HG03064 (cell line): Measurements from ENCODE around the gene CD1D.
A peak's percentile ranks its signal among the peaks of the same experiment; 100 is the strongest.
"Not testable (repeated sequence)": the region's sequence is repeated elsewhere in the genome, so short reads cannot be mapped to it uniquely, and the experiment has no call there.

Experiments used
- ATAC-seq: cut with Tn5 transposase; IDR thresholded peaks from one replicate; pipeline ENCODE4 v1.9.1; 2021; ENCODE audit warnings: low read depth; ENCODE audit not compliant: unreplicated experiment

Gene CD1D

GRCh38 chr1:158175915-158176314 lies 4.8 kb upstream of the CD1D start:
- ATAC-seq = not testable (repeated sequence)

GRCh38 chr1:158176399-158176798 lies 4.3 kb upstream of the CD1D start:
- ATAC-seq = no peak

DNA sequence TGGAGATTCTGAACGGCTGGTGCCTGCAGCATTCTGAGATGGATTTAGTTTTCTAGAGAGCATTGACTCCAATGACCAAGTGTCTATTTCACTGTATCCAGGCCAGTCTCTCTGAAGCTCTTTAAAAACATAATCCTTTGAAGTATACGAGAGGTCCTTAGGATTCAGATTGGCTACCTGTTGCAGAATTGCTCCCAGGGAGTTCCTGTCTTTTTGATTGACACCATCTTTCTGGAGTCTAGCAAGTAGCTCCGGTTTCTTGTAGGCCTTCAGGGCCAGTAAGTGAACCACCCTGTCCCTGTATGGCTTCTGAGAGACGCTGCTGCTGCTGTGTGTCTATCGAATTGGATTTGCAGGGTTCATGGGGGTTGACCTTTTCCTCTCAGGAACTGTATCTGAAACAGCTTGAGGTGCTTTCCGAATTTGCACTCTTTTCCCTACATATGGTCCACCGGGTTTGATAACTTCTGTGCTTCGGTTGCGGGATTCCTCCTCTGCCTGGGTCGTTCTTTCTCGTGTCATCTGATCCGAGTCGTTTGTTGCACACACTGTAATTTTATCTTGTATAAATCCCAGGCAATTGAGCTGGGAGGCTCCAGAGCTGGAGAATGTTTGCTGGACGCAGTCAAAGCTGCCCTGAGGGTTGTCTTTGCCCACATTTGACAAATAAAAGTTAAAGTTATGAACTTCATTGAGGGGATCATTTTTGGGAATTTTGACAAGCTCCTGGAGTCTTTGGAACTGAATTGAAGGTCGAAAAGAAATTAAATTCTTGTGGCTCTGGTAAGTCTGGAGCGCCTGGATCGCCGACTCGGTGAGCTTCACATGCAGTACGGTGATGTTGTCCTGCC lies 3.6 kb upstream of the CD1D start:
- ATAC-seq = not testable (repeated sequence)

DNA sequence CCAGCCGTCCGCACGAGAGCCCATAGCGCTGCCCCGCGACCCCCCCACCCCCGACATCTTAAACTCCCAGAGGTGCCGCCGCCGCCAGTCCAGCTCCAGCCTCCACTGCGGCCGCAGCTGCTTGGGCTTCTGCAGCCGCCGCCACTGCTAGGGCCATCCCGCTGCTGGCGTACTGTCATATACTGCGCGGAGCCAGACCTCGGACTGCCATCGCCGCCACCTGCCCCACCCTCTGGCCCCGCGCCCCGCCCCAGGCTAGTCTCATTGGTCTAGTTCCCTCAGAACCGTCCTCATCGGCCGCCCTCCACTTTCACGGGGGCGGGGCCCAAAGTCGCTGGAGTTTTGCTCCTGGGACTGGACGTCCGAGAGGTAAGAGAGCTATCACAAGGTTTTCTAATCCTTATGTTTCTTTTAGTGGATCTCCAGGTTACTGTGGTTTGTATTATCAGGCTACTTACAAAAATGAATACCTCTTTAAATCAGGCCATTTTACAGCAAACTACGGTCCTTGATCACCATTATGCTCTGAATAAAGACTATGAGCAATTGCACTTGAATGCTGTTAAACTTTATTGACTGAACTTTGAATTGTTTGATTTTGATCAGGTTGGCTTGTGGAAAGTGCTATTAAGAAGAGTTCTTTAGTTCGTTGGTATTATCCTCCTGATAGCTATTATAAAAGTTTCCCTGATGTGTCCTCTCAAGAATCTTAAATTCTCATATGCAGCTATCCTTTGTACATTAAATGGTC lies 2.8 kb upstream of the CD1D start:
- no peak for ATAC-seq

DNA sequence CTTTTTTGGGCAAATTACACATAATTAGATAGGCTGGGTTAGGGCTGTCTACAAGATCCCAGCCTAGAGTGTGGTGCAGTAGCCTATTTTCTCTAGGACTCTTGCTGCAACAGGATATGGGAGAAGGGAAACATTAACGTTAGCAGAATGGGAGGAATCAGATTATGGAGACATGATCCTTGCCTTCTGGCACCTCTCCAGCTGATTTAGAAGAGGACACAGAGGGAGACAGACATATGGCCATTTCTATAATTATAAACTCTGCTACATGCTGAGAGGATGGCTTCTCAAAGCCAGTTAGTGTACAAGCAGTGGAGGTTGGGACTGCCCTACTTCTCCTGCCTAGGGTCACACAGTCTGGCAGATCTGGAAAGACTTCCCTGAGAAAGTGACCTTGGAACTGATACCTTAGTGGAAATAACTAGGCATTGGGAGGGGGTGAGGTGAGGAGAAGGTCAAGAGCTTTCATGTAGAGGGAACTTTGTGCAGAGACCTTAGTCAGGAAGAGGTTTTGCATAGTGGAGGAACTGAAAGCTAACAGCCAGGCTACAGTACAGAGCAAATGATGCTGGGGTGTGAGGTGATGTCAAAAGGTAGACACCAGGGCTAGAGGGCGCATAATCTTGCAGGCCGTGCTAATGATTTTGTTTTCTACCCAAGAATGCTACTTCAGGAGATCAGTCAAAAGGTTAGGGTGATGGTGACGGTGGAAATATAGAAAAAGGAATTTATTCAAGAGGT lies 1.2 kb upstream of the CD1D start:
- peak; percentile 93 for ATAC-seq

GRCh38 chr1:158181577-158181922 lies 855 bp downstream of the CD1D start:
- no peak for ATAC-seq

- no peak for ATAC-seq
Observed at GRCh38 chr1:158185770-158186169, 5.1 kb downstream of the CD1D start.

GRCh38 chr1:158186180-158186579 lies 5.5 kb downstream of the CD1D start:
- ATAC-seq = no peak

- no peak for ATAC-seq
Observed at GRCh38 chr1:158188611-158189010, 7.9 kb downstream of the CD1D start.

DNA sequence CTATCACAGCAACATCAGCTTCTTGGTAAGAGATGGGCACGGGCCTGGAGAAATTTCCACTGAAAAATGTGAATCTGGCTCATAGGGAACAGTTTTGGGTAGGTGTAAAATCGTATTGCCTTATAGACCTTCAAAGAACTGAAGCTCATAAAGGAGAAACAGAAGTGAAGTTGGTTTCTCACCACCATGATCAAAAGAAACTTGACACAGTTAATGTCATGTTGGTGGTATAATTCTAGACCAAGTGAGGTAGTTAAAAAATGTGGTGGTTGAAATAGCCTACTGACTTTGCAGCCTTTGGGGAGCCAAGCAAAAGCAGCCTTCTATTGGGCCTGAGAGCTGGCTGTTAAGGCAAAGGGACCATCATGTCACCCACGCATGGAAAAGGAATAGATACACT lies 8.9 kb downstream of the CD1D start:
- no peak for ATAC-seq

- ATAC-seq = no peak
Observed at GRCh38 chr1:158191299-158191698, 10.6 kb downstream of the CD1D start.

GRCh38 chr1:158196461-158196860 lies 15.8 kb downstream of the CD1D start:
- no peak for ATAC-seq

DNA sequence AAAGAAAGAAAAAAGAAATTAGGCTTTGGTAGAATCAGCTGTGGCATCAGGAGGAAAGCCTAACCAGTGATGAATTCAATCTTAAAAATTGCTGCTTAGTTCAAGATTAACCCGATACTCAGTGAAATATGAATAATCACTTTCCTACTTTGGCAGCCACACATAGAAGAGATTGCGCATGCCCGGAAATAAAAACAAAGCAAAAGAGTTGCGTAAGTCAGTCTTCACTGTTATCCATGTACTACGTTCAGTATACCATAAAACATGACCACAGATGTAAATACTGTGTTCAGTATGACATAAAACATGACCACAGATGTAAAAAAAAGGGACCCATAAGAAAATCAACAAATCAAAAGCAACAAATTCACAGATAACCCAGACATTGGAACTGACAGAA lies 19.2 kb downstream of the CD1D start:
- no peak for ATAC-seq

DNA sequence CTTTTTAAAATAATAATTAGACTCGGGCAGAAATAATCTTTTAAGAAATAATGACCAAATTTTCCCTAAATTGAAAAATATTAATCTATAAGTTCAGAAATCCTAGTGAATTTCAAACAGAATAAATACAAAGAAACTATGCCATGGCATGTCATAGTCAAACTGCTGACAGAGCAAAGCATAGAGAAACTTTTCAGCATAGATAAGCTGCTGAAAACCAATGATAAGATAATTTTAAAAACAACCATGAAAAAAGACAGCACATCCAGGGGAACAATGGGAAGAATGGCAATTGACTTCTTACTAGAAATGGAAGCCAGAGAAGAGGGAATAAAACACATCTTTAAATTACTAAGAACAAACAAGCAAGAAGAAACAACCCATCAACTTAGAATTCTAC lies 19.8 kb downstream of the CD1D start:
- ATAC-seq = no peak

DNA sequence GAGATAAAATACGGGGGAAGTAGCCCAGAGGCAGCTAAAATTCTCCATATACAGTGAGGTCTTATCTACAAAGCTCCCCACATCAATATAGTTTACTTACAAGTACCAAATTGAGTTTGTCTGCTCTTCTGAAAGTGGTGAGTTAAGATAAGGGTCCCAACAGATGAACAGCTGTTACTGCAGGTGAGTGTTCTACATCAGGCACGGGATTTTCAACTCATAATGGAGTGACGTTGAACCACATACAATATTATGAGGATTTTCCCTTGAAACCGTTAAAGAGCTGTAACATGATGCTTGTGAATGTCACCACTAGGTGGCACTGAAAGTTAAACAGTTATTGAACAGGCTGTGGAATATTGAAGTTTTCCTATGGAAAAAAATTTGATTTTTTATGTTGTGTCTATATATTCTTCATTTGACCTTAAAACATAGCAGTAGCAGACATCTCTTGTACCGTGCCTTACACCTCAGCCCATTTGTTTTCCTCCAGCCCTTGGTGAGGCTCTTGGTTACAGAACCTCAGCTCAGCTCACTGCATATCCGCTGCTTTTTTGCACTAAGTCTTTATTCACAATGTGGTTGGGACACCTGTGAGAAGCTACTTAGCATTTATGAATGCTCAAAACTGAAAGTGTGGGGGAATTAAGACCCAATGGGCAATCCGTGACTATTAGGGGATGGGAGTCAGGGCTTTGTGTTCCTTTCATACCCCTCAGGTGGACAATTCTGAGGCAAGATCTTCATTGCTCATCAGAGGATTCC lies 23.2 kb downstream of the CD1D start:
- ATAC-seq = no peak

DNA sequence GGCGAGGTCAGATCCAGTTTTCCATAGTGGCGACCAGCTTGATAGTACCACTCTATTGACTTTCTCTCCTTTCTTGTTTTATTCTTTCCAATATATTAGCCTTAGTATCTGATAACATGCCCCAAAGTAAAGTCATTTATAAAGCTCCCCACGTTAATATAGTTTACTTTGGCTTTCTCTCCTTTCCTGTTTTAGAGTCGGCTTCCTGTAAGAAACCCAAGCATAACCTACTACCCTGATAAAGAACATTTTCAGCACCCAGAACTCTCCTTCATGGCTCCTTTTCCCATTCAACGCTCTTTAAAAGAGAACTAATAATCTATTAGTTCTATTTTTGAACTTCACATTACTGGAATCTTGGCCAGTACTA lies 23.7 kb downstream of the CD1D start:
- ATAC-seq = no peak

GRCh38 chr1:158208586-158209116 lies 28.0 kb downstream of the CD1D start:
- no peak for ATAC-seq

DNA sequence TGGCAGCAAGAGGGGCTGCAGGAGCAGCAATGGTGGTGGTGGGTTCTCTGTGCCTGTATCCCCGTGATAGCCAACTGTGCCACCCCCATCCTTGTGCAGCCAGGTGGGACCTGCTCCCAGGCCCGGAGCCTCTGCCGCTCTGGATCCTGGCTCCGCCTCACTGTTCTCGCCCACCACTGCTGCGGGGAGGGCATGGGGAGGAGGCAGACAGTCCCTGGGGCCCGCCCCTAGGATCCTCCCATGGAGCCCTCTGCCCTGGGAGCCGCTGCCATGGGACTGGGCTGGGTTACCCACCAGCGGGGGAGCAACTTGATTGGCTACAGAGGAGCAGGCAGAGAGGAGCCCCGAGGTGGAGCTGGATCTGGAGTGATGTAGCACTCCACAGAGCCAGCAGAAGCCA lies 31.6 kb downstream of the CD1D start:
- no peak for ATAC-seq

DNA sequence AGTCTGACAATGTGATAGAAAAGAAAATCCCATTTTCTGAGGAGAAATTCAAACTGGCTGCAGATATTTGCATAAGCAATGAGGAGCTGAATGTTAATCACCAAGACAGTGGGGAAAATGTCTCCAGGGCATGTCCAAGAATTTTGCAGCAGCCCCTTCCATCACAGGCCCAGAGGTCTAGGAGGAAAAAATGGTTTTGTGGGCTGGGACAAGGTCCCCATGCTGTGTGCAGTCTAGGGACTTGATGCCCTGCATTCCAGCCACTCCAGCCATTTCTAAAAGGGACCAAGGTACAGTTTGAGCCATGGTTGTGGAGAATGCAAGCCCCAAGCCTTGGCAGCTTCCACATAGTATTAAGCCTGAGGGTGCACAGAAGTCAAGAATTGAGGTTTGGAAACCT lies 42.8 kb downstream of the CD1D start:
- not testable (repeated sequence) for ATAC-seq

DNA sequence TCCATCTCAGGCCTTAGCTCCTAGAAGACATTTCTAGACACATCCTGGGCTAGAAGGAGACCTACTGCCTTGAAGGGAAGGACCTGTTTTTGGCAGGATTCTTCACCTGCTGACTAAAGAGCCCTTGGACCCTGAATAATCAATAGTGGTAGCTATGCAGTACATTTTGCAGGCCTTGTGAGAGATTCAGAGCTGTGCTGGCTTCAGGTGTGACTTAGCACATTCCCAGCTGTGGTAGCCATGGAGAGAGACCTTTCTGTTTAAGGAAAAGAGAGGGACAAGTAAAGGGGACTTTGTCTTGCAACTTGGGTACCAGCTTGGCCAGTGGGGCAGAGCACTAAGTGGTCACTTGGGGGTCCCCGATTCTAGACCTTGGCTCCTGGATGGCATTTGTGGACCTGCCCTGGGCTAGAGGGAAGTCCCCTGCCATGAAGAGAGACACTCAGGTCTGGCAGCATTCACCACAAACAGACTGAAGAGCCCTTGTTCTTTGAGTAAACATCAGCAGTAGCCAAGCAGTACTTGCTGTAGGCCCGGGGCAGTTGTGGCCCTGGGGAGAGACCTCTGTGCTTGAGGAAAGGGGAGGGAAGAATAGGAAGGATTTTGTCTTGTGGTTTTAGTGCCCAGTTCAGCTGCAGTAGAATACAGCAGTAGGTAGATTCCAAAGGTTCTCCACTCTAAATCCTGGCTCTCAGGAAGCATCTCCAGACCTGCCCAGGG lies 47.4 kb downstream of the CD1D start:
- no peak for ATAC-seq
